Prostate gland (tissue), 2 donors: Measurements from ENCODE around the gene CSNK2A1. TPM values are rescaled to one million over a fixed set of nuclear protein-coding genes. Genes with fewer than 3 reads are reported as not detected.
"Not testable (repeated sequence)": the region's sequence is repeated elsewhere in the genome, so short reads cannot be mapped to it uniquely, and the experiment has no call there.

ENCODE experiments used
- DNase-seq: peaks from one replicate; pipeline ENCODE4 v3.0.0-alpha.2; 2019; ENCODE audit warnings: low spot score
- H3K27ac ChIP-seq, 2 donors: fragments of 200-600 bp; sonication (generic); 2 replicates each; pipeline ENCODE4 v1.5.1; 2017 to 2019
- H3K27me3 ChIP-seq: fragments of 200-600 bp; sonication (generic); replicated peaks from 2 replicates; pipeline ENCODE4 v1.5.1; 2019; ENCODE audit not compliant: insufficient read depth
- H3K36me3 ChIP-seq, 2 donors: fragments of 200-600 bp; sonication (generic); 1 replicate in 1 of 2; 2 replicates in 1 of 2; pipeline versions ENCODE4 v1.5.1 to v1.8.1; 2017 to 2019
- H3K4me1 ChIP-seq: fragments of 200-600 bp; sonication (generic); replicated peaks from 2 replicates; pipeline ENCODE4 v1.5.1; 2019
- H3K4me3 ChIP-seq, 2 donors: fragments of 200-600 bp; sonication (generic); 2 replicates each; pipeline ENCODE4 v1.5.1; 2017 to 2019
- H3K9me3 ChIP-seq: fragments of 200-600 bp; sonication (generic); 2 replicates; pipeline ENCODE4 v1.5.1; 2017
- CTCF ChIP-seq, 4 experiments: fragments of 200-600 bp in 2 of 4; fragments of 450-650 bp in 2 of 4; sonication (generic) in 2 of 4; IDR thresholded peaks; 1 replicate in 3 of 4; 2 replicates in 1 of 4; pipeline ENCODE4 v1.5.1; 2016 to 2019; ENCODE audit warnings: antibody characterized with exemption in 4 of 4, mild to moderate bottlenecking in 2 of 4, moderate library complexity in 2 of 4
- POLR2A ChIP-seq: fragments of 450-650 bp; IDR thresholded peaks from one replicate; pipeline ENCODE4 v1.6.1; 2016; ENCODE audit warnings: antibody characterized with exemption, mild to moderate bottlenecking
- POLR2AphosphoS5 ChIP-seq: sonication (generic); formaldehyde crosslinking; IDR thresholded peaks from one replicate; pipeline ENCODE4 v1.6.1; 2017; ENCODE audit warnings: antibody characterized with exemption
- WGBS: methylation state at CpG from one replicate; pipeline ENCODE4 v1.1.5; 2018; 5-methylcytosine and 5-hydroxymethylcytosine counted together
- intact Hi-C: fragments of 100-400 bp; cut with DNase I; formaldehyde crosslinking; loops from one replicate; pipeline ENCODE4 v1.14.2; 2022
- total RNA-seq, 2 donors: library from RNA; depleted of rRNA; stranded (reverse); fragments of >200 nt; gene quantifications; one replicate each; pipeline ENCODE4 v1.1.0, GENCODE V29; 2016

CSNK2A1 gene
- total RNA-seq, 2 donors from 2014 or later: 66.9 to 152 TPM

GRCh38 chr20:478010-478948 lies 65.3 kb downstream of the CSNK2A1 start:
- no peaks in the 10 kb centered on the region for H3K4me1 ChIP-seq
- H3K9me3 ChIP-seq: no peaks in the 10 kb centered on the region
- TF ChIP-seq CTCF (IDR thresholded peaks at IDR 0.05): no peak
- TF ChIP-seq POLR2AphosphoS5: no peak
- no peak for TF ChIP-seq POLR2A
- 85% methylated on average over 8 of the region's 8 CpGs for WGBS
- peaks cover 0 to under 1% of the 10 kb centered on the region in 2 donors for H3K36me3 ChIP-seq
- no peak overlapping the region for H3K27ac ChIP-seq
- intact Hi-C loops: loop anchor here (2.0 kb wide), 1 partner anchor 123 kb away; no protein-coding TSS in a partner anchor
- DNase-seq: no peak
- no peak overlapping the region for H3K4me3 ChIP-seq
- no peaks in the 10 kb centered on the region for H3K27me3 ChIP-seq

GRCh38 chr20:476561-477249 lies 66.9 kb downstream of the CSNK2A1 start:
- H3K36me3 ChIP-seq, DNase-seq, H3K27ac ChIP-seq, H3K4me1 ChIP-seq, H3K27me3 ChIP-seq, H3K9me3 ChIP-seq, intact Hi-C loops, H3K4me3 ChIP-seq: not testable (repeated sequence)
- WGBS: 97% methylated on average over 6 of the region's 6 CpGs

- intact Hi-C loops: no loop called here
- no peak for DNase-seq
- no peaks in the 10 kb centered on the region for H3K9me3 ChIP-seq
- no peaks in the 10 kb centered on the region for H3K27me3 ChIP-seq
- WGBS: 63% methylated on average over 6 of the region's 6 CpGs
- no peaks in the 10 kb centered on the region for H3K4me1 ChIP-seq
- H3K4me3 ChIP-seq: no peak overlapping the region
- TF ChIP-seq POLR2A (no peak), CTCF (IDR thresholded peaks at IDR 0.05) (no peak), POLR2AphosphoS5 (no peak)
- no peak overlapping the region for H3K27ac ChIP-seq
- no peaks in the 10 kb centered on the region for H3K36me3 ChIP-seq
Measured at GRCh38 chr20:475463-476357, 67.9 kb downstream of the CSNK2A1 start.

- TF ChIP-seq CTCF (IDR thresholded peaks at IDR 0.05) (no peak), POLR2A (no peak), POLR2AphosphoS5 (no peak)
- WGBS: 67% methylated on average over 2 of the region's 2 CpGs
- no peak overlapping the region for H3K27ac ChIP-seq
- H3K4me1 ChIP-seq: no peaks in the 10 kb centered on the region
- intact Hi-C loops: no loop called here
- H3K4me3 ChIP-seq: no peak overlapping the region
- H3K27me3 ChIP-seq: no peaks in the 10 kb centered on the region
- no peak for DNase-seq
- H3K9me3 ChIP-seq: no peaks in the 10 kb centered on the region
- no peaks in the 10 kb centered on the region for H3K36me3 ChIP-seq
Measured at GRCh38 chr20:474581-474980, 69.0 kb downstream of the CSNK2A1 start.

- H3K27ac ChIP-seq: no peak overlapping the region
- H3K36me3 ChIP-seq: no peaks in the 10 kb centered on the region
- no peak overlapping the region for H3K4me3 ChIP-seq
- WGBS: 96% methylated on average over 1 of the region's 1 CpG
- no peaks in the 10 kb centered on the region for H3K9me3 ChIP-seq
- intact Hi-C loops: no loop called here
- no peak for DNase-seq
- TF ChIP-seq CTCF (IDR thresholded peaks at IDR 0.05) (no peak), POLR2AphosphoS5 (no peak), POLR2A (no peak)
- H3K4me1 ChIP-seq: no peaks in the 10 kb centered on the region
- no peaks in the 10 kb centered on the region for H3K27me3 ChIP-seq
Measured at GRCh38 chr20:472889-473292, 70.7 kb downstream of the CSNK2A1 start.
